Bronchial epithelial cell (primary cell): ENCODE data around the gene ANKRD17. TPM values are rescaled to one million over a fixed set of nuclear protein-coding genes. Genes with fewer than 3 reads are reported as not detected.
A peak's percentile ranks its signal among the peaks of the same experiment; 100 is the strongest.

Experiments
- DNase-seq: peaks from one replicate; pipeline ENCODE4 v3.0.0-alpha.2; 2010; ENCODE audit warnings: low read depth
- FAIRE-seq: peaks from 2 replicates; lab custom pipeline; 2011; peaks lifted over from hg19 to GRCh38; lab: Jason Lieb, UNC
- H3K27me3 ChIP-seq: 2 replicates; pipeline ENCODE4 v1.5.1; 2011; ENCODE audit warnings: low read length; ENCODE audit not compliant: control insufficient read depth, insufficient read depth
- H3K36me3 ChIP-seq: 2 replicates; pipeline ENCODE4 v1.5.1; 2011; ENCODE audit warnings: low read length; ENCODE audit not compliant: control insufficient read depth, insufficient read depth
- H3K4me3 ChIP-seq: 2 replicates; pipeline ENCODE4 v1.5.1; 2011; ENCODE audit warnings: mild to moderate bottlenecking, low read depth, low read length, control low read depth
- CTCF ChIP-seq: IDR thresholded peaks from 2 replicates; pipeline ENCODE4 v1.5.1; 2011; ENCODE audit warnings: mild to moderate bottlenecking, moderate library complexity, low read length, control low read depth, inconsistent platforms; ENCODE audit not compliant: insufficient read depth, severe bottlenecking
- total RNA-seq: library from RNA; depleted of rRNA; stranded (reverse); fragments of >200 nt; gene quantifications from 2 replicates; pipeline ENCODE4 v1.2.1, GENCODE V29; 2014

ANKRD17 gene
- total RNA-seq, 1 donor from 2014 or later: 41.9 TPM

- Histone ChIP-seq H3K4me3 (no peak overlapping the region), H3K36me3 (peaks cover 7% of the 10 kb centered on the region), H3K27me3 (no peaks in the 10 kb centered on the region)
- no peak for FAIRE-seq
- no peak for TF ChIP-seq CTCF
- no peak for DNase-seq
These were observed 172.3 kb downstream of the ANKRD17 start for GRCh38 chr4:73086095-73086868.

- no peak overlapping the region for H3K4me3 ChIP-seq
- FAIRE-seq (no peak), DNase-seq (no peak)
- H3K36me3 ChIP-seq: peaks cover 6% of the 10 kb centered on the region
- no peaks in the 10 kb centered on the region for H3K27me3 ChIP-seq
- TF ChIP-seq CTCF: no peak
These were observed 177.8 kb downstream of the ANKRD17 start for GRCh38 chr4:73080789-73081188.

GRCh38 chr4:73075832-73076231 lies 182.8 kb downstream of the ANKRD17 start:
- H3K36me3 ChIP-seq: peaks cover 6% of the 10 kb centered on the region
- FAIRE-seq: no peak
- DNase-seq: no peak
- H3K4me3 ChIP-seq: no peak overlapping the region
- H3K27me3 ChIP-seq: no peaks in the 10 kb centered on the region
- no peak for TF ChIP-seq CTCF

GRCh38 chr4:73070074-73070390 lies 188.6 kb downstream of the ANKRD17 start:
- FAIRE-seq: no peak

GRCh38 chr4:73069338-73070073 lies 189.1 kb downstream of the ANKRD17 start, which contains the start of gene COX18:
TSS of gene COX18 (minus strand) at chr4:73069716. CDS start at chr4:73069649, 67 bp downstream.
- peak; percentile 95 for DNase-seq
- H3K36me3 ChIP-seq: no peaks in the 10 kb centered on the region
- H3K4me3 ChIP-seq: peak within 1 kb of the TSS; percentile 88
- no peak for FAIRE-seq
- H3K27me3 ChIP-seq: no peaks in the 10 kb centered on the region
- no peak for TF ChIP-seq CTCF

More at GRCh38 chr4:73070074-73070390, 188.6 kb downstream of the ANKRD17 start:
- TF ChIP-seq CTCF: no peak
- H3K27me3 ChIP-seq: no peaks in the 10 kb centered on the region
- H3K4me3 ChIP-seq: peak overlapping the region; percentile 88
- no peak for DNase-seq
- H3K36me3 ChIP-seq: no peaks in the 10 kb centered on the region
